Left kidney (tissue), 2 donors: ENCODE measurements around the gene SLC38A2. TPM values are rescaled to one million over a fixed set of nuclear protein-coding genes. Genes with fewer than 3 reads are reported as not detected.
"Not testable (repeated sequence)": the region's sequence is repeated elsewhere in the genome, so short reads cannot be mapped to it uniquely, and the experiment has no call there.

Experiments
- DNase-seq: peaks from one replicate; pipeline ENCODE4 v3.0.0-alpha.2; 2013
- polyA plus RNA-seq: library from polyadenylated mRNA; unstranded; fragments of 120-200 nt; gene quantifications from one replicate; pipeline ENCODE4 v1.2.1, GENCODE V29; 2013; ENCODE audit not compliant: insufficient read length

Gene SLC38A2
- polyA plus RNA-seq, 1 donor, result 239 TPM

DNA sequence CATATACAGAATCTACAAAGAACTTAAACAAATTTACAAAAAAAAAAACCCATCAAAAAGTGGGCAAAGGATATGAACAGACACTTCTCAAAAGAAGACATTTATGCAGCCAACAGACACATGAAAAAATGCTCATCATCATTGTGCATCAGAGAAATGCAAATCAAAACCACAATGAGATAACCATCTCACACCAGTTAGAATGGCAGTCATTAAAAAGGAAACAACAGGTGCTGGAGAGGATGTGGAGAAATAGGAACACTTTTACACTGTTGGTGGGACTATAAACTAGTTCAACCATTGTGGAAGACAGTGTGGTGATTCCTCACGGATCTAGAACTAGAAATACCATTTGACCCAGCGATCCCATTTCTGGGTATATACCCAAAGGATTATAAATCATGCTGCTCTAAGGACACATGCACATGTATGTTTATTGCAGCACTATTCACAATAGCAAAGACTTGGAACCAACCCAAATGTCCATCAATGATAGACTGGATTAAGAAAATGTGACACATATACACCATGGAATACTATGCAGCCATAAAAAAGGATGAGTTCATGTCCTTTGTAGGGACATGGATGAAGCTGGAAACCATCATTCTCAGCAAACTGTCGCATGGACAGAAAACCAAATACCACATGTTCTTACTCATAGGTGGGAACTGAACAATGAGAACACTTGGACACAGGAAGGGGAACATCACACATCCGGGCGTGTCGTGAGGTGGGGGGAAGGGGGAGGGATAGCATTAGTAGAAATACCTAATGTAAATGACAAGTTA, 27.1 kb upstream of the SLC38A2 start:
- not testable (repeated sequence) for DNase-seq

DNA sequence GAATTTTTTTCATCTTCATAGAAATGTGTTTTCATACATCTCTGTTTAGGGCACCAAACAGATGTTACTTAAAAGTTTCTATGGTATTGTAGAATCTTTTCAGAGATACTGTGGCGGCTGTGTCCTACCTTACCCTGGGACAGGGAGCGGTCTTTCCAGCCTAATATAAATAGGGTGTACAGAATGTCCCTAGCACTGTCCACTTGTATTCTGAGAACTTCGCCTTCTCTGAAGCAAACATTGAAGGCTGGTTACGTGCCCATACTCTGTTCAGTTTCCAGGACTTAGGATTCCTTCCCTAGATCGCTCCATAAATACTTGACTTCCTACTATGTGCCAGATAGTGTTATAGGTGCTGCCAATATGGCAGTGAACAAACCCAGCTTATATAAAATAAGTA, 24.3 kb upstream of the SLC38A2 start:
- no peak for DNase-seq

DNA sequence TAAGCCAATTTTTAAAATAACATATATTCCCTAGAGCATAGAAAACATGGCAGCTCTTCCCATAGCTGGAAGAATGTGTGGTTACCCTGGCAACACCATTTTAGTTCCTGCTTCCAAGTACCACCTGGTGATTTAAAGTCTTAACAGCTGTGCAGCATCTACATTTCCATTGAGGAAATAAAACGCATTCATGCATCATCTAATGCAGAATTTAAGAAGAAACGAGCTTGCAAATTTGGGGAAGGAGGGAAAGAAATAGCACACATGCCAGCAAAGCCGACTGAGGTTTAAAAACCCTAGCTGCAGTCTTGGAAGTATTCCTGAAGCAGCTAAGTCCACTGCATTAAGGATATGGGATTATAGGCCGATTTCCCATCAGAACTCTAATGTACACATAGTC, 22.8 kb upstream of the SLC38A2 start:
- DNase-seq, result no peak

DNA sequence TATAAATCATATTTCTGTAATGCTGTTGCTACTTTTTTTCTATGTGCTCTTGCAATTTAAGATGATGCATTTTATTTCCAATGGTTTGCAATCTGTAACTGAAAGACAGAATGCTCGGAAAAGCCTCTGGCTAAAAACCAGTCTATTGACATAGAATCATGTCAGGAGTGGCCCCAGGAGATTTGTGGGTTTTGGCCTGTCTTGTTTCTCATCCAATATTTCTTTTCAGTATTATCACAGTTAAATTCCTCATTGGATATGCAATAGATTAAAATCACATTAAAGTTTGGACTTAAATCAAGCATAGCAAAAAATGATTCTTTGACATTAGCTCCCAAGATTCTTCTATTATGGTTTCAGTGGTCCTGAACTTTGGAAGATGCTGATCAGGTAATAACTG, 19.1 kb upstream of the SLC38A2 start:
- DNase-seq, result no peak

DNA sequence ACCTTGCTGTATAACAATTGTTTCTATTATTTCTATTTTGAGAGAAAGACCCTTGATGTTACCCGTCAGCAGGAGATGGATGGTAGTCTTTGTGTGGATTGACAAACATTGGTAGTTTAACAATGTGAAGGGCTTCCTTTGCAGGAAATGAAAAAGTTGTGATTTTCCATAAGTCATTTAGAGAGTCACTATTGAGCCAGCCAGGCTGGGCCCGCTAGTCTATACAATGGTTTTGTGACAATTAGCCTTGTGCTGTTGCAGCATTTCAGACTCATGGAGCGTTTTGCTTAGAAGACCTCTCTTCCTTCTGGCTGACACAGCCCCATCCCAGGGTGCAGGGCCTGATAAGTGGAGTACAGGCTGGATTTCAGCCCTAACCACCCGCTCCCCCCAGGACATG, 18.3 kb upstream of the SLC38A2 start:
- DNase-seq, result no peak

DNA sequence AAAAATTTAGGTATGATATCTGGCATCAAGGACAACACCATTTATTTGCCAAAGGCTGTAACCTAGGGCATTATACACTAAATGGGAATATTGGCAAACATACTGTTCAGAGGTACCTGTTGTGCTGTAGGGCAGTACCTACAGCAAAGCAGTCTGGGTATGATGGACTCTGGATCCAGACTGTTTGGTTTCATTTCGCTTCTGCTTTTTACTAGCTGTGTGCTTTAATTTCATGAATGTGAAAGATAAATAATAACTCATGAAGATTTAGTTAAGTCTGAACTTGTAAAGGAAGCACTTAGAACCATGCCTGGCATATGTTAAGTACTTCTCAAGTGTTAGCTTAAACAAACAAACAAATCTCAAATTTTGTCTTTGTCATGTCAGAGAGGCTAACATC, 17.7 kb upstream of the SLC38A2 start:
- no peak for DNase-seq

DNA sequence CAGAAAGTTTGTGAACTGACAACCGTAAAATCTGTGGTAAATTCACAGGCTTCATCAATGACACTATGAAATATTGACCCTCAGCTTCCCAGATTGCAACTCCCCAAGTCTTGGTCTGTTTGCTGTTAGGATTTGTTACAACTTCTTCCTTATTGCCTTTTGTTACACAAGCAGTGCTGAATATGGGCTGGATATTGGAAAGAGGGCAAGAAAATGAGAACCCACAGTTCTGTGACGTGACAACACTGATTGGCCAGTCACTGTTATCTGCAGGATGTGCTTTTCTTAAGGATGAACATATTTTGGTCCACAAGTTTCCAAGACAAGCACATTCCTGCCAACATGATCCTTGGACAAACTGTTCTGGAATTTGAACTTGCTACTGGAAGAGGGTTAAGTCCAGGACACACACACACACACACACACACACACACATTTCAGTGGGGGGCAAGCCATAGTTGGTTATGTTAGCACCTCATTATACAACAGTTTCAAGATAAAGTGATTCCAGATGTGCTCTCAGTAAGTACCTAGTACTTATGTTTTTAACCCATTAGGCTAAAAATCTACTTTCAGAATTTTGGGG, 16.6 kb upstream of the SLC38A2 start:
- DNase-seq, result no peak

DNA sequence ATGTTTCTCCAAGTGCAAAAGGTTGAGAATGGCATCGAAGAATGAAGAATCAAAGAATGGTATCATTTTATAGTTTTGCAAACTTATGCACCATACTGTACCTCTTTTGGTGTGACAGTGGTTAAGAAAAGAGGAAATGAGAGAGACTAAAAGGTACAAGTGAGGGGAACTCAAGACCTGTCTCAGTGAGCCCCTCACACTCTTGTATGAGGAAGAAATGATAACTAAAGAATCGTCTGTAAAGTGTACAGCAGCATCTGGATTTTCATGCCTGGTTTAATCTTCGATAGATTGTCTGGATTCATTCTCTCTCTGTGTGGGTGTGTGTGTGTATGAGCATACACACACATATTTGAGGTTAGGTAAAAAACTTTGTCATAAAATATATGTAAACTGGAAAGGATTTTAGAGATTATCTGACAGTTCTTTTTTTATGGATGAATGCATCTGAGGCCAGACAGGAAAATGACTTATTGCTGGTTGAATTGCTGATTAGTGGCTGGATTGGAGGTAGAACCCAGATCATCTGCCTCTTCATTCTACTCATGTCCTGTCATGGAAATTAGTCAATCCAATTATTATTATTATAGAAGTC, 16.0 kb upstream of the SLC38A2 start:
- no peak for DNase-seq

DNA sequence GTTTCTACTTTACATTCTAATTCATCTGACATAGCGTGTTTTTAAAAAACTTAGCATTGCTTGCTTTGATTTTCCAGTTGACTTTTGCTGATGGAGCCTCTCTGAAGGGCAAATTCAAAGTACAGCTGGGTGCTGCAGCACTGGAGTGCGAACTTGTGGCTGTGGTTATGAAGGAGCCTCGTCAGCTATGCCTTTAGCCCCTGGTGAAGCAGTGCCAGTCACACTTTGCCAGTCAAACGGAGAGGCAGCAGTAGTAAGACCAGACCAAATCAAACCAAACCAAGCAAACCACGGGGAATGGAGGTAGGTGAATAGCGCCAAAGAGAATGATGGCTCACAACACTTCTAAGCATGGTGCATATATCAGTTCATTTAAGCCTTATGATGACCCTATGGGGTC, 15.1 kb upstream of the SLC38A2 start:
- DNase-seq, result no peak

DNA sequence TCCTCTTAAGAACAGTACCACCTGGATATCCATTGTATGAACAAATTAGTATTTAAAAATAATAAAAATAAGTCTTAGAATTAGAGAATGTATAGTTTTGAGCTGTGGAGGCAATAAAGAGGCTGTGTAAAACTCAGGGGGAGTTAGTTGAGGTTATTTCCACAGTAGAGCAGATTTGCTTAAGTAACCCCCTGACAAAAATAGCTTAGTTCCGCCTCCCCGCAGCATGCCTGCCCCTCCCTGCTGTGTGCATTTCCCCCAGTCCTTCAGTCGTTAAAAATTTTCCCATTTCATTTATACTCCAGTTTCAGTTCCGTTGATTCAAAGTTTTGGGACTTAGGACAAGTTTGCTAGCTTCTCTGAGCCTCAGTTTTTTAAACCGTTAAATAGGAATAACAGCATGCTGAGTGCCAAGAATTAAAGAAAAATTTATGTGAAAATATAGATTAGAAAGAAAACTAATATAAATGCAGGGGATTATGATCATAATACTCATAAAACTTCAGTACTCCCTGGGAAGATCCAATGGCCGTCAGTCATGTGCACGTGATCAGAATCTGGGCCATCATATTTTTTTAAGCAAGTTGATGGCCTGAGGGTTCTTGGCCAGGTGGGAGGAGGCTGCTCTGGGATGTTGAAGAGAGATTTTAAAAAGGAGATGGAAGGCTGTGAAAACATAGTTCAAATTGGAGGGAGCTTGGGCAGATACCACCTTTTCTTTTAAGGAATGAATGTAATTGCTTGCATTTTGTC, 14.5 kb upstream of the SLC38A2 start:
- DNase-seq, result no peak

DNA sequence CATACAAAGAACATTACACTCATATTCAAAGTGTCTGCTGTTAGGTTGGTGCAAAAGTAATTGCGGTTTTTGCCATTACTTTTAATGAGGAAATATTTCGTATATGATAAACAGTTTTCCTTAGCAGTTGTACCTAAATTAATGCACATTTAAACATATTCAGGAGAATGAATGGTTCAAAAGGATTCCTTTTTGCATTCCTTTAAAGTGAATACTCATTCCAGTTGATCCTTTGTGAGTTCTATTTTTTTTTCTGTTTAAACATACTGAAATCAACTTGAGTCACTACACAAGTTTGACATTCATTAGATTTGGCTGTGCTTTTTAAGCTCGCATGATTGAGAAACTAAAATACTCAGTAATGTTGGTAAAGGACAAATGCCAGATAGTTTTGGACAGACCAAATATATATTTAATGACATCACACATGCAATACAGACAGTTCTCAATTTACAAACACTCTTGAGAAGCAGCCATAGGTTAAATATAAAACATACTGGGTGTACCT, 13.8 kb upstream of the SLC38A2 start:
- no peak for DNase-seq

DNA sequence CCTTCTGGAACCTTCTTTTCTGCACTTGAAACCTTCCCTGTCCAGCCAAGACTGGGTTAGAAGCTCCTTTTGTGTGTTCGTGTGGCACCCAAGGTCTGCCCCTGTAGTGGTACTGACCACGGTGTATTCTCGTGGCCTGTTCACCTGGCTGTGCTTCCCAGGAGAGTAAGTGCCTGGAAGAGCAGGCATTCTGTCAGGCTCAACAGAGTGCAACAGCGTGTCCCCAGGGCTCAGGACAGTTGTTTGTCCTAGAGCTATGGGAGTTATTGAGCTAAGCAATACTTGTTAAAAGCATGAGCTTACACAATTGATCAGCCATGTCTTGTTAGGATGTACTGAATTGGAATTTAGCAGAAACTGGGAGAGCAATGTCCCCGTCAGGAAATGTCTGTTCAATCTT, 12.9 kb upstream of the SLC38A2 start:
- no peak for DNase-seq

DNA sequence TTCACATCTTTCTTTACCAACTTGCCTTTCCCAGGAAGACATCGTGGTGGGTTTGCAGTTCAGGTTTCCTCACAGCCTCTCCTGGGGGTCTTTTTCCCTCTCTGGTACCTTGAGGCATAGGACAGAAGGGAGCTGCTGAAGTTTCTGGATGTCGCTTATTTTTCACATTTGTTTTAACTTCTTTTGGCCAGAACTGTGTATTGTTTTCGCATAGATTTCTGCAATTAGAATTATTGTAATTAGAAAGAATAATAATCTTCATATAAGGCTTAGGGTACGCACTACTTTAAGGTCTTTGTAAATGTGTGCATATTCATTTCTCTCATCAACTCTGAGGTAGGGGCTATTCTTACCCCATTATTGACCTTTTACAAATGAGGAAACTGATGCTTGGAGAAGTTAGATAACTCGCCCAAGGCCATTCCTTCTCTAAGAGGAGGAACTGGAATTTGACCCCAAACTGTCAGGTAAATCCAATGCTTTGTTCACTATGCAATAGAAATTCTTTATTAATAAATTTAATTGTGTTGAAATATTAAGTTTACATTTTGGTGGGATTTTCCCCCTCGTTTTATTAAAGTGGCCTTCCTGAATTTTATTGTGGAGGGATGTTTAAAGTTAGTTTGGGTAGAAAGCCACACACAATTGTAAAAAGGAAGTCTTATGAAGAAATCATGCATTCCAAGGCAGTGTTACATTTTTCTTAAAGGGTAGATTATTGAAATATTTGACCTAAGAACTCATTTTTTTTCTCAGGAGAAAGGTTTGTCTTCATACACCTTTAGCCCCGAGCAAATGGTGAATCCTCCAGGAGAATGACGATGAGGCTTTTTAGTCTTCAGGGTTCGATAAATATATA, 12.1 kb upstream of the SLC38A2 start:
- DNase-seq, result no peak

DNA sequence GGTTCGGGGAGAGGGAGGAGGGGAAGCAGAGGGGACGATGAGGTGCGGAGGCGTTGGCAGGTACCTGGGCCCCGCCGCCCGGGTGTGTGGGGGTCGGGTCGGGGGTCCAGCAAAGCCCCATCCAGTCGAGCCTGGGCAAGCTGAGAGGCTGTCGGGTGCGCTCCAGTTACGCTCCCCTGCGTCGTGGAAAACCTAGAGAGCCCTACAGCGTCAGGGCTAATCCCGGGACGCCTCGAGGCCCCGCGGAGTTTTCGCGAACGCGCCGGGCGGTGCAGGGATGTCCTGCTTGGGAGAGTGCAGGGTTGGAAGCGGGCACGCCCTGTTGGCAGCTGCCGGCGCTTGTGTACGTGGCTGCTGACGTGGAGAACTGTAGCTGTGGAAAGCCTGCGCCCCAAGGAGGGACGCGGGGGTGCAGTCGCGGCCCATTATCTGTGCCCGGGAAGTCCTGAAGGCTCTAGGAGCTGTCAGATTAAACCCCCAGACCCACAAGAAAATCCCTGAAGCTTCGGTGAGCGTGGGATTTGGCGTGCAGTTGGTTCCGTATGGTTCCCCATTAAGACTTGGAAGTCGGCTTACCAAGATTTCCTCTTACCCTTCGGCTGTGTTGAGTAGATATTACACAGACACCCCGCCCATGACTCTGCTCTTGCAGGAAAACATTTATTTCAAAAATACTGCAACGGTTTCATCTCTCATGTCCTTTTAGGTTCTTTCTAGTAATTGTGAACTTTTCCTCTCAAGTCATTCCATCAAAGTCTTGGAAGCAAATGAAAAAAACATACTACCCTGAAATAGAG, 11.3 kb upstream of the SLC38A2 start:
- peak; percentile 66 for DNase-seq

DNA sequence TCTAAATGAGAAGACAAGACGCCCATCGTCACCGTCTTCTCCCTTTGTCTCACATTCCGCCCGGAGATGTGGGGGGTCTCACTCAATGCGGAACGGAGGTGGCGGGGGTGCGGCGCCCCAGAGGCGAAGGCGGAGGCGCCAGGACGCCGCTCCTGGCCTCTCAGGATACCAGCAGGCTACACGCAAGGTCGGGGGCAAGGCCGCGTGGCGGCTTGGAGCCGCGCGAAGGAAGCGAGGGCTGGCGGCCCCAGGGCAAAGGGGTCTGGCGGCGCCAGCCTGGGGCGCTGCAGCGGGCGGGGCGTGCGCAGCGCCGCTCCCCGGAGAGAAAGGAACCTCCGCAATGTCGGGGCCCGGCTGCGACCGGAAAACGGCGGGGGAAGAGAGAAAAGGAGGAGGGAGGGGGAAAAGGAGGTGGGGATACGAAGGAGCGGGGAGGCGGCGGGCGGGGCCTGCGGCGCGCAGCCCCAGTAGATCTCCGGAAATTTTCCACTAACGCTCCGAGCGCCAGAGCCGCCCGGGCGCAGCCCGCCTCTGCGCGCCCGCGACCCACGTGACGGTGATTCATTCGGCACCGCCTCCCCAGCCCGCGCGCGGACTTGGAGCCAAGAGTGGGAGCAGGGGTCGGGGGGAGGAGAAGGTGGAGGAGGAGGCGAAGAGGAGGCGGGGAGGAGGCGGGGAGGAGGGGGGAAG, 10.5 kb upstream of the SLC38A2 start:
- DNase-seq, result peak; percentile 96

DNA sequence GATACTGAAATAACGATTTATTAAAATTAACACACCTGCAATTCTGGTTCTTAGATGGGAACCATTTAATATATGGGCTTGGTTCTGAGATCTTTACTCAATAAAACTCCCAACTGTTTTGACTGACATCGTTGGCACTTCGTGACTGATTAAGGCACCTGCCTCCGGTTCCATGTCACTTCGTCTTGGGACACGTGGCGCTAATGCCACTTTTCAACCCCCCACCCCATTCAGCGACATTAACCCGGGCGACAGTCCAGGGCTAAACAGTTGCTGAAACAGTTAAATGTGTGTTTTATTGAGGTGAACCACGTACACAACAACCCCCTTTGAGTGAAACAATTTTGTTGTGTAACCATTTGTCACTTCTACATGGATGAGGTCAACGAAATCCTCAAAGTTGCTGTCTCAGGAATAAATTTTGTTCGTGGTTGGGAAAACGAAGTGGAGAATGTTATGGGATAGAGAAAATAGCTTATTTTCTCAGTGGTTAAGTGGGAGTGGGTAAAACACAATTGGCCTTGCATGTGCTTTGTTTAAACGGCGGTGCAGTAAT, 9.9 kb upstream of the SLC38A2 start:
- no peak for DNase-seq

DNA sequence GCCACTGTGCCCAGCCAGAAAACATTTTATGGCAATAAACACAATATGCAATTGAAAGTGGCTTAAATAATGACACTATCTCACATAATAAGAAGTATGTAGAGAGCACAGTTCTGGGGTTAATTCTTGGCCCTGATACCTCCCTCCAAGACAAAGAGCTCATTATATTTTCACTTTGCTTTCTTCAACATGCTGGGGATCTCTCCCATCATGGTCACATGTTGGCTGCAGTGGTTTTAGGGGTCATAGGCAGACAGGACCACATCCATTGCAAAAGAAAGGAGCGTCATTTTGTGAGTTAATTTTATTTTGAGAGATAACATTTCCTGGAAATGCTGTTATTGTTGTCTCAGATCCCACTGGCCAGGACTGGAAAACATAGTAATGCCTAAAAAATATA, 8.3 kb upstream of the SLC38A2 start:
- DNase-seq, result no peak

DNA sequence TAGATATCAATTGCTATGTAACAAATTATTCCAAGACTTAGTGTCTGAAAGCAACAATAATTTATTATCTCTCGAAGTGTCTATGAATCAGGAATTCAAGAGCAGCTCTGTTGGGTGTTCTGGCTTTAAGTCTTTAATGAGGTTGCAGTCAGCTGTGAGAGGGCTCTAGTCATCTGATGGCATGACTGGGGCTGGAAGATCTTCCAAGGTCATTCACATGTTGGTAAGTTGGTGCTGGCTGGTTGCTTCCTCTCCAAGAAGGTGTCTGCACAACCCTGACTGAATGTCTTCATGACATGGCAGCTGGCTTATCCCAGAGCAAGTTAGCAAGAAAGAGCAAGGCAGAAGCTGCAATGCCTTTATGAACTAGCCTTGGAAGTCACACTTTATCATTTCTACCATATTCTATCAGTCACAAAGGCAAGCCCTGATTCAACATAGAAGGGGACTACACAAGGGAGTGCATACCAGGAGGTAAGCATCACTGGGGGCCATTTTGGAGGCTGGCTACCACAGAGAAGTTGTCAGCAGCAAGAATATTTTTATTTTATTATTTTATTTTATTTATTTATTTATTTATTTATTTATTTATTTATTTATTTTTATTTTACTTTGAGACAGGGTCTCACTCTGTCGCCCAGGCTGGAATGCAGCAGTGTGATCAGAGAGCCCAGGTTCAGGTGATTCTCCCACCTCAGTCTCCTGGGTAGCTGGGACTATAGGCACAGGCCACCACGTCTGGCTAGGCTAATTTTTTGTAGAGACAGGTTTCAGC, 7.6 kb upstream of the SLC38A2 start:
- DNase-seq, result no peak

DNA sequence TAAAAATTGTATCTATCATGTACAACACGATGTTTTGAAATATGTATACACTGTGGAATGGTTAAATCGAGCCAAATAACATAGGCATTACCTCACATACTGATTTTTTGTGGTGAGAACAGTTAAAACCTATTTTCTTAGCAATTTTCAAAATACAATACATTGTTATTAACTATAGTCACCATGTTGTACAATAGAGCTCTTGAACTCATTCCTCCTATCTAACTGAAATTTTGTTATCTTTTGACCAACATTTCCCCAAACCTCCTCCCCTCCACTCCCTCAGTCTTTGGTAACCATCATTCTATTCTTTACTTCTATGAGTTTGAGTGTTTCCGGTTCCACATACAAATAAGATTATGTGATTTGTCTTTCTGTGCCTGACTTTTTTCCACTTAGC, 6.8 kb upstream of the SLC38A2 start:
- no peak for DNase-seq
